BJ (cell line): ENCODE results near the gene DVL2. TPM values are rescaled to one million over a fixed set of nuclear protein-coding genes. Genes with fewer than 3 reads are reported as not detected.

ENCODE experiments used
- CTCF ChIA-PET: fragments of 350-600 bp; formaldehyde crosslinking; extraction: SDS; loops from one replicate; lab custom pipeline; 2021; ENCODE audit warnings: antibody characterized with exemption, inconsistent platforms; lab: Yijun Ruan, JAX
- POLR2A ChIA-PET: fragments of 300-600 bp; sonication (Branson Sonifier 250); formaldehyde crosslinking; extraction: SDS; loops from one replicate; lab custom pipeline; 2021; ENCODE audit warnings: antibody characterized with exemption; lab: Charles Lee
- DNase-seq: peaks from one replicate; pipeline ENCODE4 v3.0.0-alpha.2; 2011; ENCODE audit warnings: low read depth
- H3K27me3 ChIP-seq: 2 replicates; pipeline ENCODE4 v1.6.0; 2011; ENCODE audit warnings: low read length; ENCODE audit not compliant: control insufficient read depth, insufficient read depth
- H3K36me3 ChIP-seq: 2 replicates; pipeline ENCODE4 v1.5.1; 2011; ENCODE audit warnings: low read length; ENCODE audit not compliant: control insufficient read depth, insufficient read depth
- H3K4me3 ChIP-seq: 2 replicates; pipeline ENCODE4 v1.5.1; 2011; ENCODE audit warnings: low read depth, mild to moderate bottlenecking, control low read depth, low read length
- CTCF ChIP-seq: IDR thresholded peaks from 2 replicates; pipeline ENCODE4 v1.5.1; 2011; ENCODE audit warnings: low read depth, mild to moderate bottlenecking, control low read depth, inconsistent platforms, low read length, moderate library complexity; ENCODE audit not compliant: insufficient read depth
- polyA plus RNA-seq: library from polyadenylated mRNA; depleted of rRNA; stranded (reverse); fragments of >200 nt; gene quantifications from 2 replicates; pipeline ENCODE4 v1.2.3, GENCODE V29; 2011

Gene DVL2
- polyA plus RNA-seq, 1 experiment = 5.0 TPM

GRCh38 chr17:7223375-7223774 is 10.9 kb downstream of the DVL2 start:
- Histone ChIP-seq H3K4me3 (no peak overlapping the region), H3K36me3 (peaks cover 41% of the 10 kb centered on the region), H3K27me3 (no peaks in the 10 kb centered on the region)
- DNase-seq = no peak
- ChIA-PET CTCF (interaction anchor here (2.2 kb wide), 1 partner anchor 178 kb away, joined by 5 read pairs; no protein-coding TSS in a partner anchor), POLR2A (no interaction called here)
- no peak for TF ChIP-seq CTCF

- ChIA-PET POLR2A (no interaction called here), CTCF (interaction anchor here (2.2 kb wide), 1 partner anchor 177 kb away, joined by 5 read pairs; no protein-coding TSS in a partner anchor)
- no peak for DNase-seq
- Histone ChIP-seq H3K4me3 (no peak overlapping the region), H3K36me3 (peaks cover 39% of the 10 kb centered on the region), H3K27me3 (no peaks in the 10 kb centered on the region)
- TF ChIP-seq CTCF = no peak
Observed at GRCh38 chr17:7222972-7223292, 11.4 kb downstream of the DVL2 start.

- no peak for DNase-seq
- Histone ChIP-seq H3K4me3 (no peak overlapping the region), H3K36me3 (peaks cover 36% of the 10 kb centered on the region), H3K27me3 (no peaks in the 10 kb centered on the region)
- TF ChIP-seq CTCF = no peak
- ChIA-PET POLR2A (interaction anchor here (0.6 to 0.7 kb wide), 2 partner anchors 10 to 16 kb away, joined by 3 to 4 read pairs; no protein-coding TSS in a partner anchor), CTCF (interaction anchor here (1.0 to 3.6 kb wide), 4 partner anchors 10 to 177 kb away, joined by 3 to 50 read pairs (median 6); no protein-coding TSS in a partner anchor)
Observed at GRCh38 chr17:7222093-7222971, 12.0 kb downstream of the DVL2 start.

GRCh38 chr17:7221278-7222092 is 12.8 kb downstream of the DVL2 start:
- Histone ChIP-seq H3K4me3 (no peak overlapping the region), H3K36me3 (peaks cover 31% of the 10 kb centered on the region), H3K27me3 (no peaks in the 10 kb centered on the region)
- POLR2A ChIA-PET = interaction anchor here (0.6 to 0.7 kb wide), 2 partner anchors 11 to 17 kb away, joined by 3 to 4 read pairs; no protein-coding TSS in a partner anchor
- DNase-seq = no peak
- TF ChIP-seq CTCF = no peak
- CTCF ChIA-PET = interaction anchor here (1.0 to 3.6 kb wide), 11 partner anchors 8 to 176 kb away, joined by 3 to 50 read pairs (median 4); partner anchors contain the start of gene NEURL4
